ENCODE results near the gene PAX5. TPM values are rescaled to one million over a fixed set of nuclear protein-coding genes. Genes with fewer than 3 reads are reported as not detected.

Gene PAX5
- polyA plus RNA-seq, 3 donors: 0.03 to 0.15 TPM; not detected in 1

GRCh38 chr9:36938617-36939016, 95.5 kb downstream of the PAX5 start:
- no peaks in the 10 kb centered on the region for H3K9me3 ChIP-seq (replicated peaks in 1 of 2; ENCODE audit: control insufficient read depth in 1 of 2, insufficient read depth in 1 of 2, low read length in 2 of 2)
- no peak overlapping the region for H2AFZ ChIP-seq (ENCODE audit: insufficient read depth, low read depth, low read length, poor library complexity, severe bottlenecking)
- no peak overlapping the region for H3K4me3 ChIP-seq (replicated peaks in 1 of 3; ENCODE audit: low read depth in 2 of 3, low read length in 3 of 3)
- H3K27me3 ChIP-seq (ENCODE audit: control insufficient read depth in 2 of 2, insufficient read depth in 2 of 2, low read length in 2 of 2): peaks cover 0 to 4% of the 10 kb centered on the region in 2 donors
- WGBS (ENCODE audit: insufficient coverage): 52% methylated on average over 2 of the region's 6 CpGs
- H3K36me3 Mint-ChIP-seq: no peaks in the 10 kb centered on the region
- no peak for TF ChIP-seq CTCF (IDR thresholded peaks at IDR 0.05)
- H3K79me2 ChIP-seq (ENCODE audit: insufficient read depth, low read length): no peaks in the 10 kb centered on the region
- no peak for DNase-seq
- H3K27ac ChIP-seq (ENCODE audit: low read depth in 1 of 2, low read length in 2 of 2): no peak overlapping the region
- no peak overlapping the region for H3K27ac Mint-ChIP-seq
- no peak overlapping the region for H3K9ac ChIP-seq (ENCODE audit: insufficient read depth, low read length, poor library complexity, severe bottlenecking)
- H3K4me1 ChIP-seq (ENCODE audit: control insufficient read depth in 1 of 2, insufficient read depth in 2 of 2, low read length in 2 of 2): no peaks in the 10 kb centered on the region
- H3K36me3 ChIP-seq (replicated peaks in 1 of 2; ENCODE audit: control insufficient read depth in 1 of 2, insufficient read depth in 2 of 2, low read length in 2 of 2): no peaks in the 10 kb centered on the region
- no peak overlapping the region for H3K4me3 Mint-ChIP-seq
- no peaks in the 10 kb centered on the region for H3K4me1 Mint-ChIP-seq
- no peaks in the 10 kb centered on the region for H4K20me1 ChIP-seq (ENCODE audit: insufficient read depth, low read length)
- intact Hi-C loops (cut with micrococcal nuclease): no loop called here
- H3K4me2 ChIP-seq (replicated peaks; ENCODE audit: extremely low read depth, low read length, poor library complexity, severe bottlenecking): no peak overlapping the region
- H3K9me3 Mint-ChIP-seq: peaks cover 0 to 1% (median 0%) of the 10 kb centered on the region in 7 donors
- H3K27me3 Mint-ChIP-seq (ENCODE audit: low read depth in 3 of 3): peaks cover 9 to 13% (median 13%) of the 10 kb centered on the region in 3 donors

- no peak overlapping the region for H3K27ac ChIP-seq (ENCODE audit: low read depth in 1 of 2, low read length in 2 of 2)
- no peak overlapping the region for H3K9ac ChIP-seq (ENCODE audit: insufficient read depth, low read length, poor library complexity, severe bottlenecking)
- Mint-ChIP-seq H3K9me3 (peaks cover 0 to 1% (median 0%) of the 10 kb centered on the region in 7 donors), H3K27me3 (ENCODE audit: low read depth in 3 of 3) (peaks cover 9 to 13% (median 12%) of the 10 kb centered on the region in 3 donors), H3K36me3 (no peaks in the 10 kb centered on the region), H3K4me1 (no peaks in the 10 kb centered on the region), H3K4me3 (no peak overlapping the region), H3K27ac (no peak overlapping the region)
- no peak for DNase-seq
- H3K4me2 ChIP-seq (replicated peaks; ENCODE audit: extremely low read depth, low read length, poor library complexity, severe bottlenecking): no peak overlapping the region
- H3K79me2 ChIP-seq (ENCODE audit: insufficient read depth, low read length): no peaks in the 10 kb centered on the region
- intact Hi-C loops (cut with micrococcal nuclease): no loop called here
- H3K27me3 ChIP-seq (ENCODE audit: control insufficient read depth in 2 of 2, insufficient read depth in 2 of 2, low read length in 2 of 2): peaks cover 0 to 4% of the 10 kb centered on the region in 2 donors
- no peak for TF ChIP-seq CTCF (IDR thresholded peaks at IDR 0.05)
- no peak overlapping the region for H3K4me3 ChIP-seq (replicated peaks in 1 of 3; ENCODE audit: low read depth in 2 of 3, low read length in 3 of 3)
- WGBS (ENCODE audit: insufficient coverage): no CpG with 5 or more reads among the region's 4 CpGs
- no peak overlapping the region for H2AFZ ChIP-seq (ENCODE audit: insufficient read depth, low read depth, low read length, poor library complexity, severe bottlenecking)
- no peaks in the 10 kb centered on the region for H3K36me3 ChIP-seq (replicated peaks in 1 of 2; ENCODE audit: control insufficient read depth in 1 of 2, insufficient read depth in 2 of 2, low read length in 2 of 2)
- no peaks in the 10 kb centered on the region for H3K9me3 ChIP-seq (replicated peaks in 1 of 2; ENCODE audit: control insufficient read depth in 1 of 2, insufficient read depth in 1 of 2, low read length in 2 of 2)
- no peaks in the 10 kb centered on the region for H4K20me1 ChIP-seq (ENCODE audit: insufficient read depth, low read length)
- H3K4me1 ChIP-seq (ENCODE audit: control insufficient read depth in 1 of 2, insufficient read depth in 2 of 2, low read length in 2 of 2): no peaks in the 10 kb centered on the region
These were observed 96.1 kb downstream of the PAX5 start for GRCh38 chr9:36937951-36938350.
